CD4-positive, alpha-beta T cell treated with Interleukin-4 for 4 hours (primary cell): Measurements from ENCODE around the gene ENTPD6.

Experiments used
- DNase-seq: peaks from one replicate; pipeline ENCODE4 v3.0.0-alpha.2; 2020

The ENTPD6 gene

GRCh38 chr20:25211273-25211672 is 15.8 kb downstream of the ENTPD6 start:
- no peak for DNase-seq

GRCh38 chr20:25212242-25212641 is 16.7 kb downstream of the ENTPD6 start:
- no peak for DNase-seq

DNA sequence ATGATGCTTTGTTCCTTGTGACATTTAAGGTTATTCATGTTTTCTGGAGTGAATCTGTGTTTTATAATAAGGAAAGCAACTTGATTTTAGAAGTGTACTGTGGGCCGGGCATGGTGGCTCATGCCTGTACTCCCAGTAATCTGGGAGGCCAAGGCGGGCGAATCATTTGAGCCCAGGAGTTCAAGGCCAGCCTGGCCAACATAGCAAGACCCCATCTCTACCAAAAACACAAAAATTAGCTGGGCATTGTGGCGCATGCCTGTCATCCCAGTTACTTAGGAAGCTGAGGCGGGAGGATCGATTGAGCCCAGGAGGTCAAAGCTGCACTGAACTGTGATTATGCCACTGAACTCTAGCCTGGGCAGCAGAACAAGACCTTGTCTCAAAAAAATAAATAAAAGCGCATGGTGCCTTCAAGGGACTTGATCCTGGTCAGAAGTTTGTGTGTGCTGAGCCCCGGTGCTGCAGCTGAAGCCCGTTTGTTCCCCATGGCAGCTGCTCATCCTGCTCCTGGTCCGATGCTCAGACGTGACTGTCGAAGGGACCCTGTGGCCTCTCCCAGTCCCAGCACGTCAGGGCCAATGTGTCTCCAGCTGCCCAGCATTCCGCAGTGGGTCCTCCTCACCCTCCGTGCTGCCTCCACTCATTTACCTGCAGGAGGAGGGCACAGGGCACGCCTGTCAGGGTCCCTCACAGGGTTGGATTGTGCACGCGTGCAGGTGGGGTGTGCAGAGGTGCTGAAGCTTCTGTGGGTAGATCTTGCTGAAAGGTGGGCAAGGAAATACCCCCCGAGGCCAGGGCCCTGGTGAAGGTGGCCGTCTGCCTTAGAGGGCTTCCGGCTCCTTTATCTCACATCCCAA is 18.3 kb downstream of the ENTPD6 start:
- no peak for DNase-seq

GRCh38 chr20:25214426-25214790 is 18.9 kb downstream of the ENTPD6 start:
- no peak for DNase-seq

DNA sequence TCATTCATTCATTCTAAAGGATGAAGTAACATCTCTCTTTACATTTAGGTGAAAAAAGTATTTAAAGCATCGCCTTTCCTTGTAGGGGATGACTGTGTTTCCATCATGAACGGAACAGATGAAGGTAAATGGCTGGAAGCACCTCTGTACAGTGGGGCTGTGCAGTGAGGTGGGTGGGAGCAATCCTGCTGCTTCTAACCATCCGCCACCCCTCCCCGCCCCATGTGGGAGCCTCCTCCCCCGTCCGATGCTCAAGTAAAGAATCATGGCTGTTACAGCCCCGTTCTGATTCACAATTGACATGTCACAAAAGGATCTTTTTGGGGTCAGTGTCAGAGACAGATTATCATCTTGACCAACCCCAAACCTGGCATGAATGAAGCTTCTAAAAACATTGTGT is 19.3 kb downstream of the ENTPD6 start:
- DNase-seq: no peak

DNA sequence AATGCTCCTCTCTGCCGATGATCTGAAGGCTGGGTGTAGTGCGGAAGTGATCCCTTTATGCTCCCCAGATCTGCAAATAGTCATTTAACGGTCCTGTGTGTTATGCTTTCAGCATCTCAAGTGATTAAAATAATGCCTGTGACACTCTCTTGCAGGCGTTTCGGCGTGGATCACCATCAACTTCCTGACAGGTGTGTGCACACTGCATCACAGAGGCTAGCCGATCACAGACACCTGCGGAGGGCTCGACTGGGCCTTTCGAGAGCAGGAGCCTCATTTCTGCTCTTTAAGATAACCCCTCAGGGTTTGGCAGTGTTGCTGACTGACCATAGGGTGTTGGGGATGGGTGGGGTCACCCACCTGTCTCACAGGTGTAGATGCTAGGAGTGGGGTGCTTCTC is 20.0 kb downstream of the ENTPD6 start:
- no peak for DNase-seq

- no peak for DNase-seq
Measured at GRCh38 chr20:25216199-25216945, 20.9 kb downstream of the ENTPD6 start.

DNA sequence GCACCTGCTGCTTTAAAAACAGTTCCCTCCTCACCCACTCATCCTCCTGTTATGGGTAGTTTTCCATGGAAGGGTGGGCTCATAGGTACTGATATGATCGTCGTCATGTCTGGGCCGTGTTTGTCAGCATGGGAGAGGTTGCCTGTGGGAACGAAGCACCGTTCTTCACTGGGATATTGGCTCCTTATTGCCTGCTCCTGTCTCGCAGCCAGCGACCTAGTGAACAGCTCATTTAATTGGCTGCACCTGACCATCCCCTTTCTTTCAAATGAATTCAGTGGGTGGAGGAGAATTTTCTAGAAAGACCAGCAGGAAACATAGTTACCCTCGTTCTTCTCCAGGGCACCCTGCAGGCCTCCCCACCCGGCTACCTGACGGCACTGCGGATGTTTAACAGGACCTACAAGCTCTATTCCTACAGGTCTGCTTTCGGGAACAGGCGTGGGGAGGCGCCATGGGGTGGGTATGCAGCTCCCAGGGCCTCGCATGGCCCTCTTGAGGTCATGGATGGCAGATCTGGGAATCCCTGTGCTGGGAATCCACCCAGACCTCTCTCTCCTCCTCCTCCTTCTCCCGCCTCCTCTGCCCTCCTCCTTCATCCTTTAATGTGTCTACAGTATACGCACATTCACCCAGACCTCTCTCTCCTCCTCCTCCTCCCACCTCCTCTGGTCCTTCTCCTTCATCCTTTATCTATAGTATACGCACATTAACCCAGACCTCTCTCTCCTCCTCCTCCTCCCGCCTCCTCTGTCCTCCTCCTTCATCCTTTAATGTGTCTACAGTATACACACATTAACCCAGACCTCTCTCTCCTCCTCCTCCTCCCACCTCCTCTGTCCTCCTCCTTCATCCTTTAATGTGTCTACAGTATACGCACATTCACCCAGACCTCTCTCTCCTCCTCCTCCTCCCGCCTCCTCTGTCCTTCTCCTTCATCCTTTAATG is 21.9 kb downstream of the ENTPD6 start:
- DNase-seq: no peak

GRCh38 chr20:25218109-25218486 is 22.6 kb downstream of the ENTPD6 start:
- no peak for DNase-seq

GRCh38 chr20:25218492-25218891 is 23.0 kb downstream of the ENTPD6 start:
- DNase-seq: no peak

DNA sequence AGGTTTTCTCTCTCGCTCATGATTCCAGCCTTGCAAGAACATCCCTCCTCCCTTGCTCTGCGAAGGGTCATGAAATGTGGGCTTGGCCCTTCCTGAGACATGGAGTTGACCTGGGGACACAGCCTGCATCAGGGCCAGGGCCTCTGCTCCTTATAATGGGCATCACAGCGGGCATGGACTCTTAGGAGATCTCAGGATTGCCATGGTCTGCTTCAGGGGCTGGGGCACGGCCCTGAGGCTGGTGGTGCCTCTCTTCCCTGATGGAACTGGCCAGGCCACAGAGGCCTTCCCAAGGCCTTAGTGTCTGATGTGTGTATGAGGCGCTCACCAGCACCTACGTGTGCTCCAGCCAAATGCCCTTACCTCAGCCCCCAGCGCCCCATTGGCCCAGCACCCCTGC is 23.9 kb downstream of the ENTPD6 start:
- no peak for DNase-seq

DNA sequence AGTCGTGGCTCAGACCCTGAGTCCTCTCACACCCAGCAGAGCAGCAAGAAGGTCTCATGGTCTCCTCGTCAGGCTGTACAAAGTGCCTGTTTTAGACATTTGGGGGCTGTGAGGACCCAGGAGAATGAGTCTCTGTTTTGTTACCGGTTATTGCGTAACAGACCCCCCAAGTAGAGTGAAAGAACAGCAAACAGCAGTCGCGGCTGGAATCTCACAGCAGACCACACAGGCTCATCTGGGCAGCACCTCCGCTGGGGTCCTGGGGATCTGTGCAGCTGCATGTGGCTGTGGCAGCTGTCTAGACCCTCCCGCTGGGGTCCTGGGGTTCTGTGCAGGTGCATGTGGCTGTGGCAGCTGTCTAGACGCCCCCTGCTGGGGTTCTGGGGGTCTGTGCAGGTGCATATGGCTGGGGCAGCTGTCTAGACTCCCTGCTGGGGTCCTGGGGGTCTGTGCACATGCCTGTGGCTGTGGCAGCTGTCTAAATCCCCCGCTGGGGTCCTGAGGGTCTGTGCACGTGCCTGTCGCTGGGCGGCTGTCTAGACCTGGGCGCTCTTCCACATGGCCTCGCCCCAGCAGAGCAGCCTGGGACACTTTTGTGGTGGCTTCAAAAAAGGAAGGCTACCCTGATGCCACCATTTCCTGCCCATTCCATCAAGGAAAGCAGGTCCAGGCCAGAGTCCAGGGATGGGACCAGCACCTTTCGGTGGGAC is 24.7 kb downstream of the ENTPD6 start:
- DNase-seq: no peak

DNA sequence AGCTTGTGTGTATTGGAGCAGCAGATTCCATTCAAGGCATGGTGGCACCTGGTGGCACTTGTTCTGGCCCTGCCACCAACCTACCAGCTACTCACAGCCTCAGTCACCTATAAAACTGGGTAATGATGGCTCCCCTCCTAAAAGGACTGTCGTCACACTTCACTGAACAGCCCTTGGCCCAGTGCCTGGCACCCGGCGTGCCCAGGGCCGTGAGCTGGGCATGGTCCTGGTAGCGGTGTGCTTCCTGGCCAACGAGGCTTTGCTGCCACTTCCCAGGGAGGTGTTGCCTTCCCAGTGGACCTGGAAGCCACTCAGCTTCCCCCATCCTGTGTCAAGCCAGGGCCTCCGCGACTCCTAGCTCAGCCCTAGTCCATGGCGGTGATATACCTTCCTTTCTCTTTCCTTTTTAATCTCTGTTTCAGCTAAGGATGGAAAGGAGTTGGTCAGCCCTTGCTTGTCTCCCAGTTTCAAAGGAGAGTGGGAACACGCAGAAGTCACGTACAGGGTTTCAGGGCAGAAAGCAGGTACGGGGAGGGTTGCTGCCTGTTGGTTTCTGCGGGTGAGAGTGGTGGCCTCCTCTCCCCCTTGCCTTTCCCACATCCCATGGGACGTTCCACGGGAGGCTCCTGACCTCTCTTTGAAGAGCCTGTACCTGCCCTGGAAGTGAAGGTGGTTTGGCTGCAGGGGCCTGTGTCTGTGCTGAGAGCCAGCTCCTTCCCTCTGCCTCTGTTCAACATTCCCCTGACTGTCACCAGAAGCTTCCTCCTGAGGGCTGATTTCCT is 25.5 kb downstream of the ENTPD6 start:
- DNase-seq: no peak

- DNase-seq: no peak
Measured at GRCh38 chr20:25221592-25222460, 26.3 kb downstream of the ENTPD6 start.

GRCh38 chr20:25222461-25223178 is 27.1 kb downstream of the ENTPD6 start:
- no peak for DNase-seq

DNA sequence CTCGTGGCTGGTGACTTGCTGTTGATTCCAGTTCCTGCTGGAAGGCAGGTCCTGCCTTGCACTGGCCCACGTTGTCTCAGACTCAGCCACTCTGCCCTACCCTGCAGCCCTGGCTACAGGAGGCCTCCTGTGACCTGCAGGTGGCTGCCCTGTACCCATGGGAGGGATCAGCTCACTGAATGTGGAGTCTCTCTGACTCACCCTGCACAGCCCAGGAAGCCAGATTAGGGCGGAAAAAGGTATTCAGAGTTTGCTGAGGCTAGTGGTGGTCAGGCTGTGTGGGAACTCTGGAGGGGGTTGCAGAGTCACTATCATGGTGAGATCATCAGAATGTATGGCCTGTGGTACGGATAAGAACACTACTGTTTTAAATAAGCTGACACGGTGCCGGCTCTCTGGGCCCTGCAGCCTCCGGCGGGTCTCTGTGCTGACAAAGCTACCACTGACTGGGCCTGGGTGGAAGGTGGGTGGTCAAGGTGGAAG is 27.7 kb downstream of the ENTPD6 start:
- DNase-seq: peak; percentile 15

- DNase-seq: no peak
Measured at GRCh38 chr20:25223765-25224720, 28.5 kb downstream of the ENTPD6 start.

- no peak for DNase-seq
Measured at GRCh38 chr20:25224941-25225340, 29.4 kb downstream of the ENTPD6 start.
